ENCODE data around the gene NUDT1.

GRCh38 chr7:2282185-2282751 is 40.2 kb downstream of the NUDT1 start:
- TF ChIP-seq, protein P1, sequence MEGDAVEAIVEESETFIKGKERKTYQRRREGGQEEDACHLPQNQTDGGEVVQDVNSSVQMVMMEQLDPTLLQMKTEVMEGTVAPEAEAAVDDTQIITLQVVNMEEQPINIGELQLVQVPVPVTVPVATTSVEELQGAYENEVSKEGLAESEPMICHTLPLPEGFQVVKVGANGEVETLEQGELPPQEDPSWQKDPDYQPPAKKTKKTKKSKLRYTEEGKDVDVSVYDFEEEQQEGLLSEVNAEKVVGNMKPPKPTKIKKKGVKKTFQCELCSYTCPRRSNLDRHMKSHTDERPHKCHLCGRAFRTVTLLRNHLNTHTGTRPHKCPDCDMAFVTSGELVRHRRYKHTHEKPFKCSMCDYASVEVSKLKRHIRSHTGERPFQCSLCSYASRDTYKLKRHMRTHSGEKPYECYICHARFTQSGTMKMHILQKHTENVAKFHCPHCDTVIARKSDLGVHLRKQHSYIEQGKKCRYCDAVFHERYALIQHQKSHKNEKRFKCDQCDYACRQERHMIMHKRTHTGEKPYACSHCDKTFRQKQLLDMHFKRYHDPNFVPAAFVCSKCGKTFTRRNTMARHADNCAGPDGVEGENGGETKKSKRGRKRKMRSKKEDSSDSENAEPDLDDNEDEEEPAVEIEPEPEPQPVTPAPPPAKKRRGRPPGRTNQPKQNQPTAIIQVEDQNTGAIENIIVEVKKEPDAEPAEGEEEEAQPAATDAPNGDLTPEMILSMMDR (IDR thresholded peaks at IDR 0.05; ENCODE audit: low read depth, low read length, poor library complexity, severe bottlenecking) = no peak
- no peak for TF ChIP-seq EZH2phosphoT487 (IDR thresholded peaks at IDR 0.05; ENCODE audit: borderline replicate concordance, low read length)

All from DOHH2 (cell line).